Stimulated activated CD4-positive, alpha-beta T cell treated with anti-CD3 and anti-CD28 coated beads, Interleukin-15, amount 100 ng/mL, for 1 hour (primary cell): ENCODE data around the gene DYSF.
"Not testable (repeated sequence)": the region's sequence is repeated elsewhere in the genome, so short reads cannot be mapped to it uniquely, and the experiment has no call there.

Experiments
- DNase-seq, 2 donors: peaks; one replicate each; pipeline ENCODE4 v3.0.0-alpha.2; 2020; ENCODE audit warnings: low read depth in 1 of 2, low spot score in 1 of 2

Gene DYSF

DNA sequence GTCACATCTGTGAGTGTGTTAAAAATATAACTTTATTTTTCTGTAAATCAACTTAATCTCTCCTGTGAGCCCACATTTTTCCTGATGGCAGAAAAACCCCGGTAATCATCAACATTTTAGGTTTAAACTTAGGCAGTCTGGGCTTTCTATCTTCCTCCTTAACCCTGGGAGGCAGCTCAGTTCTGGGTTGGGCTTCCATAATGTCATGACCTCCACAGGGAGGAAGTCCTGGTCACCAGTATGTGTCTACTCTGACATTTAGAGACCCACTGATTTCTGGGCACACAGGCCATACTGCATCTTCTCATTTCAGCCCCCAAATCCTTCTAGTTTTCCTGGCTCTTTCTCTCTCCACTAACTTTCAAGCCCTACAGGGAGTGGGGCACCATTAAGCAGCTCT lies 181.2 kb downstream of the DYSF start:
- DNase-seq: no peak

DNA sequence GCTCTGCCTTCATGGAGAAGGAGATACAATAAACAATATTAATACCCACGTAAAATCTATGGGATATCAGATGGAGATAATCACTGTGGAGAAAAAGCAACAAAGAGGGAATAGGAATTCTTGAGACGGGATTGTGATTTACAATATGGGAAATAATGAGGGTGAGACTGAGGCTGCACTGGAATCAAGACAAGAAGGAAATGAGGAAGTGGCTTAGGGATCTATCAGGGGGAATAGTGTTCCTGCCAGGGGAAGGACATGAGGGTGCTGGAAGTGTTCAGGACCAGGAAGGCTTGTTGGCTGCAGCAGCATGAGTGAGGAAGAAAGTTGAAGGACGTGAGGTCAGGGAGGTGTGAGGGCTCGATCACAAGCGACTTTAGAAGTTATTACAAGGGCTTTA lies 182.4 kb downstream of the DYSF start:
- DNase-seq: no peak

DNA sequence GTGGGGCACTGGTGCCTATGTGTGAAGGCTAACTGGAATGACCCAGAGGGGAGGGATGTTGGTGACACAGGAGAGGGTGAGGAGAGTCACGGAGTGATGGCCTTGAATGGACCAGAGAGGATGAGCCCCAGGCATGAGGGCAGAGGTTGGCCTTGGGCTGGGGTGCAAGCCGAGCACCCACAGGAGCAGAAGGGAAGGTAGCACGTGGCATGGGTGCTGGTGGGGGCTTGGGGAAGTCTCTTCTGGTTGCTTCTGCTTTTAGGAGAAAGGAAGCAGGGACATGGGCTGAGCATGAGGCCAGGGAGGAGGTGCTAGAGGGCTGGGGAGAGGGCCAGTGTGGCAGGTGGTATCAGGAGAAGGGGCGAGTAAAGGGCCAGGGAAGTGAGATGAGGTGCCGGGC lies 183.8 kb downstream of the DYSF start:
- DNase-seq: no peak

DNA sequence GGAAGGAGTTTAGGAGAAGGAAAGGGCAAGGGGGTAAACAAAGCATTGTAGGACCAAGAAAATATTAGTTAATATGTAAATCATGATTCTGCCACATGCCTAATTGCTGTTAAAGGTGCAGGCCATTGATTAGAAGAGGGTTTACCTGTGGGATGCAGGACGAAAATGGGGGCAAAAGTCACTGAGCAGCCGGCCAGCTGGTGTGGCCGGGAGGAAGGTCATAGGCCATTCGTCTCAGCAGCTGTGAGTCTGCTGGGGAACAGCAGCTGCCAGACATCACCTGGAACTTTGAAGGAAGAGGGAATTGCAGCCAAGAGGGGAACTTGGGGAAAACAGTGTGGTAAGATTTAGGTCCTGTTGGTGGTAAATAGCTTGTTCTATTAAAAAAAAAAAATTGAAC lies 184.4 kb downstream of the DYSF start:
- no peak for DNase-seq

DNA sequence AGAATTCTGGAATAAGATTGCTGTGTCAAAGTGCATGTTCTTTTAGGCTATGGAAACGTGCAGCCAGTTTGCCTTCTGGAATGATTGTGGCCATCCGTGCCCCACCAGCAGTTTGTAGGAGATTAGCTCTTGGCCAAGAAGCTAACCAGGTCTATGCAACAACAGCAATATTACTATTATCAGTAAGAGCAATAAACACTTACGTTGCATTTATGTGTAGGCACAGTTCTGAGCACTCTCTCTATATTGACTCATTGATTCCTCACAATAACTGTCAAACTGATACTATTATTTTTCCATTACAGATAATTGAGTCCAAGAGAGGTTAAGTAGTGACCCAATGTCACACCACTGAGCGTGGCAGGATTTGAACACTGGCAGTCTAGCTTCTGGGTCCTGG lies 186.4 kb downstream of the DYSF start:
- no peak for DNase-seq

DNA sequence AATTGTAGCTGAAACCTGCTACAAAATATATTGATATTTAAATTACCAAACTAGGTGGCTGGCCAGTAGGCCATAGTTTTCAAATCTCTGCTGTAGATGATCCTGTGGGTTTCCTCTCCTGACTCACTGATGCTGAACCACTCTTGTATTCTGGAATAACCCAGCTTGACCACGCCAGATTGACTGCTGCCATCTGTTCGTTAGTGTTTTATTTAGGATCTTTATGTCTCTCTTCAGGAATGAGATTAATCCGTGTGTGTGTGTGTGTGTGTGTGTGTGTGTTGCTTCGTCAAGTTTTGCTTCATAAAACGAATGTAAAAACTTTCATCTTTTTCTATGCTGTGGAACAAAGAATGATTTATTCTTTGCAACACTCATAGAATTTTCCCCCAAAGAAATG lies 187.1 kb downstream of the DYSF start:
- no peak for DNase-seq

DNA sequence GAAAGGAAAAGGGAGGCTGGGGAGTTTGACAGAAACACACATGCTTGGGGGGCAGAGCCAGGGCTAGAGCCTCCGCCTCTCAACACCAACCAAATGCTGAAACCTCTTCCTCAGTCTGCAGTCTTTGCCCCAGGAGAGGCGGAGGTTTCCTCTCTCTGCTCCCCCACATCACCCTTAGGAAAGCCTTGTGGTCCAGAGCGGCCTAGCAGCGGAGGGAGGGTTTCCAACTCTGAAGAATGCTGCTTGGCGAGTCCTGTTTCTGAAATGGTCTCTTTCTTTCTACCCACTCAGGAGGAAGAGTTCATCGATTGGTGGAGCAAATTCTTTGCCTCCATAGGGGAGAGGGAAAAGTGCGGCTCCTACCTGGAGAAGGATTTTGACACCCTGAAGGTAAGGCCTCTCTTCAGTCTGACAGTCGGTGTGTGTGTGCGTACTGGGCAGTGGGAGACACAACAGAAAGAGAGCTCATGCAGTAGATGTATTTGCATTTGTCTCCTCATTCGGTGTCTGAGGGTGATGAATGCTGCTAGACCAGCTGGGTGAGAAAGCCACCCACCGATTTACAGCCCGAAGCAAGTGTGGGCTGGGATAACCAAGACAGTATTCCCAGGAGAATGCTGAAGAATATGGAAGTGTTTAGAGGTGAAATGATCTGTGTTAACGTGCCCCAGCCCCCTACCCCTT lies 190.5 kb downstream of the DYSF start:
- DNase-seq: no peak

DNA sequence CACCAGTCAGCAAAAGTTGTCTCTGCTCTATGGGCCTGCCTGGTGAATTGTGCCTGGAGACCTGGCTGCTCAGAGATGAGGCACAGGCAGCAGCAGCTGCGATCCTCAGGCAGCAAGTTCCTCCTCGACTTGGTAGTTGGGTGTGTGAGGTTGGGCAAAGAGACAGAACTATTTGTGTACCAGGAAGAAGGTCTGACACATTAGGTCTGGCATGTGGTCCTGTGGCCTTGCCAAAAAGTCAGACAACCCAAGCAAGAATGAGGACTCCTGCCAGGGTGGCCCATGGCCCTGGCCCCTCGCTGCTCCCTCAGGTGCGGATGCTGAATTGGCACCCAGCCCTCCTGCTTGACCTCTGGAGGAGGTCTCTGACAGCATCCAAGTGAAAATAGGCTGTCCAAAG lies 192.7 kb downstream of the DYSF start:
- no peak for DNase-seq

DNA sequence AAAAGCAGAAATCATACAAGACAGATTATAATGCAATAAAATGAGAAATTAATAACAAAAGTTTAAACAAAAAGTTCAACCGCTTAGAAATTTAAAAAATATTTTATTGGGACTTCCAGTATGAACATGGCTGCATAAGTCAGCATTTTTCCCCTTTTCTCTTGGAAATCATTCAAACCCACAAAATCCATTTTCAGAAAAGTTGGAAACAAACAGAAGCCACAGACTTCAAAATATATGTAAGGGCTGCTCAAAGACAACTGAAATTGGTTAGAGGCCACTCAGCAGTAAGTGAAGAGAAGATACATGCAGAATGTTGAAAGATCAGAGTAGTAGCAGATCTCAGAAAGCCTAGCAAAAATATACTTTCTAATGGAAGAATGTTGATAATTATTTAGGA lies 194.0 kb downstream of the DYSF start:
- no peak for DNase-seq

DNA sequence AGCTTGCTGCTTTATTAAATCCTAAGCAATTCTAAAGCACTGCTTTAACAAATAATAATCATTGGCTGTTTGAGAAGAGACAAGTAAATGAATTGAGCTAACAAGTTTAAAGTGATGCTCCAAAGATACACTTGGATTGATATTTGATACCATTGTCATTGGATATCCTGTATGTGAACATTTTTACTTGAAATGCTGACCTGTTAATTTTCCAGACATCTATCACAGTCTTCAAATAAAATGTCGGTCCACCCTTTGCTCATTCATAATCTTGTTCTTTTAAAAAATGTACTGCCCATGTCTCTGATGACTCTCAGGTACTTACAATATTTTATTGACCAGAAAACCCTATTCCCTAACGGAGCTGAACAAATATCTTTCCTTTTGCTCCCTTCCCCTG lies 202.1 kb downstream of the DYSF start:
- no peak for DNase-seq

DNA sequence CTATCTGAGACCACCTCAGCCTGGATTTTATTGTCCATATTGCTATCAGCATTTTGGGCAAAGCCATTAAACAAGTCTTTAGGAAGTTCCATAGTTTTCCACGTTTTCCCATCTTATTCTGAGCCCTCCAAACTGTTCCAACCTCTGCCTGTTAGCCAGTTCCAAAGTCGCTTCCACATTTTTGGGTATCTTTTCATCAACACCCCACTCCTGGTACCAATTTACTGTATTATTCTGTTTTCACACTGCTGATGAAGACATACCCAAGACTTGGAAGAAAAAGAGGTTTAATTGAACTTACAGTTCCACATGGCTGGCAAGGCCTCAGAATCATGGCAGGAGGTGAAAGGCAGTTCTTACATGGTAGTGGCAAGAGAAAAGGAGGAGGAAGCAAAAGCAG lies 204.9 kb downstream of the DYSF start:
- not testable (repeated sequence) for DNase-seq

DNA sequence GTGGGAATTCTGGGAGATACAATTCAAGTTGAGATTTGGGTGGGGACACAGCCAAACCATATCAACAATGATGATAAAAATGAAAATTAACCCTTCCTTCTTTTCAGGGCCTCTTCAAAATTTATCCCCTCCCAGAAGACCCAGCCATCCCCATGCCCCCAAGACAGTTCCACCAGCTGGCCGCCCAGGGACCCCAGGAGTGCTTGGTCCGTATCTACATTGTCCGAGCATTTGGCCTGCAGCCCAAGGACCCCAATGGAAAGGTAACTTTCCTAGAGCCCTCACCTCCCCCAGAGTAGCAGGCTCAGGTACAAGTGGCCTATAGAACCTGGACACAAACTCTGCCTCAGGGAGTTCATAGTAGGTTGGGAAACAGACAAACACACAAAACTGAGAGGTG lies 205.4 kb downstream of the DYSF start:
- DNase-seq: no peak

DNA sequence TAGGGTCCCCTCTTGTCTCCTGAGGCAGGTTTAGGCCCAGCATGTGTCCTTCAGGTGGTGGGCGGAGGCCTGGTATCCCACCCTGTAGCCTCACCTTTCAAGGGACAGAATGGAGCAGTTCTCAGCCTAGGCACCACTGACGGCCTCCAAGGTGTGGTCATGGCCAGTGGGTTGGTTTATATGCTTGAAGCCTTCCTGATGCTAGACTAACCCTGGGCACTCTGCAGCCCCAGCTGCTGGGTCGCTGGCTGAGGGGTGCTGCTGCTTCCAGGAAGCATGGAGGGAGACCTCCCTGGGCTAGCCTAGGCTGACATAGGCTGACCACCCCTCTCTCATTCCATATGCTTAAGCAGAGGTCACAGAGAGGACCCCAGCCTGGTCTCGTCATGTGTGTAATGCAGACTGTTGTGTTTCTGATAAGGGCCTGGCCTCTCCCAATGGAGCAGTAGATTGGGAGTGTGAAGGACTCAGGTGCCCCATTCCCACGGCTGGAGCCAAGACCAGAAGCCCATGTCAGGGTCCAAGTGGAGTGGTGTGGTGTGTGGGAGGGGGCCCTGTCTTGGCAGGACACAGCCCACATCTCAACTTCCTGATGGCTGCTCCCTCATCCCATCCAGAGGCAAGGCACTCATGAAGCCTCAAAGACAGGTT lies 206.6 kb downstream of the DYSF start:
- no peak for DNase-seq

DNA sequence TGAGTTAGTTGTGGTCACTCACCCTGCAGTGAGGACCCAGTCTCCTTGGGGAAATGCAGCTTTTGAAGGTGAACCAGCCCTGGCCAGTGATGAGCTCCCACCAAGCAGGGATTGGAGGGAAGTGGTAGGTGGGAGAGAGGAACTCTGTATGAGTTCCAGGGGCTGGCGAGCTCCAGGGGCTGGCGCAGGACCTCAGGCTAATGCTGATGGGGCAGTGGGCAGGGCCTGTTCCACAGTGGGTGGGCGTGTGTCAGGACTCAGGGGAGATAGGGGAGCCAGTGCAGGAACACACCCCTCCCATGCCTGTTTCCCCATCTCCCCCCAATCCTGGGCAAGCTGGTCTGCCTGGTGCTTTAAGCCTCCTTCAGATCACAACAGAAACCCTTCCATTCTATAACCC lies 208.4 kb downstream of the DYSF start:
- DNase-seq: no peak

DNA sequence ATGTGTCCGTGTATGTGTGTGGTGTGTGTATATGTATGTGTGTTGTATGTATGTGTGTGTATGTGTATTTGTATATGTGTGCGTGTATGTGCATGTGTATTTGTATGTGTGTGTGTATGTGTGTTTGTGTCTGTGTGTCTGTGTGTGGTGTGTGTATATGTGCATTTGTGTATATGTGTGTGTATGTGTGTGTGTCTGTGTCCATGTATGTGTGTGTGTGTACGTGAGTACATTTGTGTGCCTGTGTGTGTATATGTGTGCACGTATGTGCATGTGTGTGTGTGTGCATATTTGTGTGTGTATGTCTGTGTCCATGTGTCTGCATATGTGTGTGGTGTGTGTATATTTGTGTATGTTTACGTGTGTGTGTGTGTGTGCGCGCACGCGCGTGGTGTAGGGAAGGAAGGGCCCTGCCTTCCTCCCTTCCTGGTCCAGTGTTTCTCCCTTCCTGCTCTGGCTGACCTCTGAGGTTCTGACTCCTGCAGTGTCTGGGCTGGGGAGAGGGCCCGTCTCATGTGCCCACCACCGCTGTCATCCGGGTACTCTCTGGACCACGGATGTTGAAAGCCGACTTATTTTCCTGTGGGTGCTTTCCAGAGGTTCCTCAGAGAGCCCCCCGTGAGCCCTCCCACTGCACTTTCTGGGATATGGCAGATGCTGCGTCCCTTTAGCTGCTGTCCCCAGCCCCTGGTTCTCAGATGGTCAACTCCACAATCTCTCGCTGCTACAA lies 209.5 kb downstream of the DYSF start:
- DNase-seq: no peak

DNA sequence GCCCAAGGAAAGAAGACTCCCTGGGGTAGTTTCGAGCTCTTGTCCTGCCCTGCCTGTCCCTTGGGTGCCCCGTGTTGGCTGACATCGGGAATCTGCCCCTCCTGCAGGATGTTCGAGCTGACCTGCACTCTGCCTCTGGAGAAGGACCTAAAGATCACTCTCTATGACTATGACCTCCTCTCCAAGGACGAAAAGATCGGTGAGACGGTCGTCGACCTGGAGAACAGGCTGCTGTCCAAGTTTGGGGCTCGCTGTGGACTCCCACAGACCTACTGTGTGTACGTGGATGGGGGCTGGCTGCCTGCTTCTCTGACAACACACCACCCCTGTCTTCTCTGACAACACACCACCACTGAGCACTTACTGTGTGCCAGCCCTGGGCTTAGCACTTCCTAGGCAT lies 210.8 kb downstream of the DYSF start:
- DNase-seq: no peak

DNA sequence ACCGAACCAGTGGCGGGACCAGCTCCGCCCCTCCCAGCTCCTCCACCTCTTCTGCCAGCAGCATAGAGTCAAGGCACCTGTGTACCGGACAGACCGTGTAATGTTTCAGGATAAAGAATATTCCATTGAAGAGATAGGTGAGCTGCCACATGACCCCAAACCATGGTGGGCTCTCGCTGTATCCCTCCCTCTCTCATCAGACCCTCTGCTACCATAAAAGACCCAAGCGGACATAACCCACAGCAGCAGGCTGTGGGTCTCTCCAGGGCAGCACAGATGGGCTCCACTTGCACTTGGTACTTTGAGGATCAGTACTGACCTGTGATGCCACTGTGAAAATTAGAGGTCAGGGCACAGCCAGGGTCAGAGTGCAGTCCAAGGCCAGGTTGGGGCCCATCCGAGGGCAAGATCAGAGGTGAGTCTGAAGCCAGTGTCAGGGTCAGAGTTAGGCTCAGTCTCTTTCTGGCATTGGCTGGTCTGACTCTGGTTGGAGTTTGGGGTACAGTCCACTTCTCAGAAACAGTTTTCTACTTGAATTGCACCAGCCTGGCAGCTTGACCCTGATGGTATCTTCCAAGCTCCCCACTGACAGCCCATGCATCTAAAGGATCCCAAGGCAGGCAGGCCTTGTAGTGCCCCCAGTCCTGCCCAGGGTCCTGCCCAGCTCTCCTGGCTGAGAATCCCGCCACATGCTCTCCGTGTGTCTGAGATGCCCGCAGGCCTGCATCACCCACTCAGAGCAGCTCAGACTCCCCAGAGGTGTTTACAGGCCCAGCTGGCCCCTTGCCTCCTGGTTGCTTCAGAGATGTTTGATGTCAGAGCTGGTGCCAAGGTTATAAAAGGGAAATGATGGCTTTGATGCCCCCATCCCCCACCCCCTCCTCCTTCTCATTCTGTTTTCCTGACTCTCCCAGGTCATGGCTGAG lies 212.1 kb downstream of the DYSF start:
- DNase-seq: no peak

DNA sequence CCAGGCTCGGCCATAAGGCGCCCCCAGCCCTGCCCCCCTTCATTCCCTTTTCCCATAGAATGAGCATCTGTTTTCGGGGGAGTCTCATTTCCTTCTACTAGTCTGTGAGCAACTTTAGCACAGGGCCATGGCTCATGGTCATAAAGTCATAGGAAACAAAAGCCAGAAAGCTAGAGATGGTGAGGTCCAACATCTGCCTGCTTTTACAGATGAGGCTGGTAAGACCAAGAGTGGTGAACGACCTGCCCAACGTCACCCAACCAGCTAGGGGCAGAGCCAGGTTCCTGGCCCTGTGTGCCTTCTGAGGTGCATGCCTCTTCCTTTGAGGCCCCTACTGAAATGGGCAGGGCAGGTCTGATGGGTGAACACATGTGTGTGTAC lies 212.7 kb downstream of the DYSF start:
- no peak for DNase-seq

DNA sequence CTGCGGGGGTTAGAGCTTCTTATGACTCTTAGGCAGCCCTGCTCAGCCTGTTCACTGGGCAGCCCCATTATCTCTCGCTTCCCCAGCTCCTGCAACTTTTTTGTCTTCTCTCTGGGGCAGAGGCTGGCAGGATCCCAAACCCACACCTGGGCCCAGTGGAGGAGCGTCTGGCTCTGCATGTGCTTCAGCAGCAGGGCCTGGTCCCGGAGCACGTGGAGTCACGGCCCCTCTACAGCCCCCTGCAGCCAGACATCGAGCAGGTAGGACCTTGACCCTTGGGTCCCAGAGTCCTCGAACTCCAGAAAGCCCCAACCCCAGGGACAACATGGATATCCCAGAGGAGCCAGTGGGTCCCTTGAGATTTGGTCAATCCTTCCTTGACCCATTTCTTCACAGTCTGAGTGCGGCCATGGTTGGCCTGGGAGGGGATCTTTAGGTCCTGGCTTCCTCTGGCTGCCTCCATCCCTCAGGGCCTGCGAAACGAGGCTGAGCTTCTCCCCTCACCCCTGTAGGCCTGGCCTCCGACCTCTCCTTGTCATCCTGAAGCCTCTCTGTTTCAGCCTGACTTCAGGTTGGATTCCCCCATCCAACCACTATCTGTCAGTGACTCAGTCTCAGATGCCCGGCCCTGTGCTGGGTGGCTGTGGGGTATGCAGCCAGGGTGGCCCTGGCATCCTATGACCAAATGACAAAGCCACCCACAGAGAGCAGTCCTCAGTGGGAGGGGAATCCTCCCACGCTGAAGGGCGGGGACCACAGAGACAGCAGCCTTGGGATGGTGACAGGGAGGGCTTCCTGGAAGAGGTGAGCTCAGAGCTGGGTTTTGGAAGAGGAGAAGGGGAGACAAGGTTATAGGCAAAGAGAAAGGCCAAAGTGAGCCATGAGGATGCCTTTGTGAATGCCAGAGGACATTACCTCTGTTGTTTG lies 214.2 kb downstream of the DYSF start:
- DNase-seq: no peak

DNA sequence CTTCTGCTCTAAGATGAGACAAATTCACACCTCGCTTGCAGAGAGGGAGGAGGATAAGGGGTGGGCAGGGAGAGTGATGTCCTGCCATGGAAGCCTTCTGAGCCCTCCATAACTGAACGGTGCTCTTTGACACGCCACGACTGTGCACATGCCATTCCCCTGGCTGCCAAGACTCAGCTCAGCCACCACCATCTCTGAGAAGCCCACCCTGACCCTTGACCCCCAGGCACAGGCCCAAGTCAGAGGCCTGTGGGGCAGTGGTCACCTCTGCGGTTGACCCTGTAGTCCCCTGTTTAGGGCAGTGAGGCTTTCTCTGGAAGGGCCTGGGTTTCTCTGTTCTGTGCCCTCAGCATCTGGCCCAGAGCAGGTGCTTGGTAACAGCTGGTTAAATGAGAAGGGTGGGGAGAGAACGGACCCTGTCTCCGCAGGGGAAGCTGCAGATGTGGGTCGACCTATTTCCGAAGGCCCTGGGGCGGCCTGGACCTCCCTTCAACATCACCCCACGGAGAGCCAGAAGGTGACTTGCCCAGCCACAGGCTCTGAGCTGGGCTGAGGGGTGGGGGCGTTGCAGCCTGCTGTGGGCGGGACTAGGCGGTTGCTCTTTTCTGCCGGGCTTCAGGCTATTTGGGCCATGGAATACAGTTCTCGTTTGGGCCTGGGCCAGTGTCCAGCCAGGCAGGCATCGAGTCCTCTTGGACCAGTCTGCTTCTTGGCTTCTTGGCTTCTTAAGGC lies 215.1 kb downstream of the DYSF start:
- no peak for DNase-seq
